CD4-positive, alpha-beta T cell (primary cell): Measurements from ENCODE around the gene POLR3E. TPM values are rescaled to one million over a fixed set of nuclear protein-coding genes. Genes with fewer than 3 reads are reported as not detected.

ENCODE experiments used
- ATAC-seq: fragments of 200-7000 bp; cut with Tn5 transposase; one replicate; pipeline ENCODE4 v1.10.0; 2022; ENCODE audit warnings: mild to moderate bottlenecking; ENCODE audit not compliant: poor library complexity
- CTCF ChIA-PET: fragments of 350-600 bp; sonication (Branson Sonifier 250); formaldehyde crosslinking; loops from one replicate; lab custom pipeline; 2021; ENCODE audit warnings: antibody characterized with exemption, inconsistent platforms; lab: Charles Lee
- POLR2A ChIA-PET: fragments of 350-600 bp; sonication (Branson Sonifier 250); formaldehyde crosslinking; loops from one replicate; lab custom pipeline; 2021; ENCODE audit warnings: antibody characterized with exemption, inconsistent platforms; lab: Charles Lee
- DNase-seq, 14 experiments: peaks; one replicate each; pipeline ENCODE4 v3.0.0-alpha.2; 2013 to 2020; ENCODE audit warnings: mixed read lengths in 2 of 14
- H3K27ac ChIP-seq, 2 donors: one replicate each; pipeline versions ENCODE4 v1.5.1 to v1.7.0; 2013; ENCODE audit warnings: low read length in 2 of 2, low read depth in 1 of 2, mild to moderate bottlenecking in 1 of 2
- H3K27me3 ChIP-seq, 2 experiments: 1 replicate in 1 of 2; 2 replicates in 1 of 2; pipeline versions ENCODE4 v1.6.1 to v1.7.0; 2013; ENCODE audit warnings: low read length in 2 of 2, control low read depth in 1 of 2, mild to moderate bottlenecking in 1 of 2, moderate library complexity in 1 of 2; ENCODE audit not compliant: insufficient read depth in 2 of 2, control insufficient read depth in 1 of 2
- H3K36me3 ChIP-seq: one replicate; pipeline ENCODE4 v1.6.1; 2013; ENCODE audit warnings: low read length, control low read depth; ENCODE audit not compliant: insufficient read depth
- H3K4me1 ChIP-seq: one replicate; pipeline ENCODE4 v1.6.1; 2013; ENCODE audit warnings: low read length, control low read depth; ENCODE audit not compliant: insufficient read depth
- H3K4me3 ChIP-seq: one replicate; pipeline ENCODE4 v1.5.1; 2013; ENCODE audit warnings: mild to moderate bottlenecking, low read length, moderate library complexity
- H3K9me3 ChIP-seq, 2 experiments: 1 replicate in 1 of 2; 2 replicates in 1 of 2; pipeline versions ENCODE4 v1.6.1 to v1.7.0; 2013; ENCODE audit warnings: low read length in 2 of 2, mild to moderate bottlenecking in 2 of 2, control low read depth in 1 of 2, moderate library complexity in 1 of 2; ENCODE audit not compliant: control insufficient read depth in 1 of 2, insufficient read depth in 1 of 2
- H3K27ac Mint-ChIP-seq: one replicate; pipeline ENCODE4 v1.8.0; 2020; ENCODE audit warnings: mixed read lengths
- H3K27me3 Mint-ChIP-seq: one replicate; pipeline ENCODE4 v1.8.0; 2021; ENCODE audit warnings: mixed read lengths
- H3K36me3 Mint-ChIP-seq: one replicate; pipeline ENCODE4 v1.8.0; 2021; ENCODE audit warnings: low read depth, mixed read lengths
- H3K4me1 Mint-ChIP-seq: one replicate; pipeline ENCODE4 v1.8.0; 2021; ENCODE audit warnings: low read depth, mixed read lengths
- H3K4me3 Mint-ChIP-seq: one replicate; pipeline ENCODE4 v1.8.0; 2020; ENCODE audit warnings: mild to moderate bottlenecking, mixed read lengths
- H3K9me3 Mint-ChIP-seq: one replicate; pipeline ENCODE4 v1.8.0; 2020; ENCODE audit warnings: mixed read lengths
- CTCF ChIP-seq: fragments of 200-600 bp; IDR thresholded peaks from one replicate; pipeline ENCODE4 v1.8.0; 2022; ENCODE audit warnings: antibody characterized with exemption, mild to moderate bottlenecking
- intact Hi-C, 2 experiments: fragments of 100-400 bp; cut with DNase I in 1 of 2; cut with micrococcal nuclease in 1 of 2; formaldehyde crosslinking; loops; one replicate each; pipeline versions ENCODE4 v1.15.1 to v1.9.0; 2023 to 2025; cut with DNase I, micrococcal nuclease
- total RNA-seq, 174 experiments: library from RNA in 2 of 174; stranded (reverse) in 2 of 174; gene quantifications; one replicate each; pipeline ENCODE4 v1.2.3 and lab custom pipeline; 2021 to 2026

The POLR3E gene
- total RNA-seq, 2 experiments from 2014 or later = 239 to 242 TPM

- no peaks in the 10 kb centered on the region for H3K27me3 ChIP-seq
- Mint-ChIP-seq H3K27me3 (no peaks in the 10 kb centered on the region), H3K36me3 (peaks cover 89% of the 10 kb centered on the region), H3K4me3 (peak overlapping the region; percentile 2), H3K4me1 (peaks cover 41% of the 10 kb centered on the region), H3K9me3 (no peaks in the 10 kb centered on the region), H3K27ac (peak overlapping the region; percentile 15)
- H3K4me3 ChIP-seq = no peak overlapping the region
- ChIA-PET CTCF (no interaction called here), POLR2A (no interaction called here)
- DNase-seq (no peak), ATAC-seq (no peak)
- H3K4me1 ChIP-seq = peaks cover 24% of the 10 kb centered on the region
- no peaks in the 10 kb centered on the region for H3K9me3 ChIP-seq
- intact Hi-C loops = no loop called here
- H3K27ac ChIP-seq = no peak overlapping the region
- no peak for TF ChIP-seq CTCF
- peaks cover 75% of the 10 kb centered on the region for H3K36me3 ChIP-seq
Observed at GRCh38 chr16:22304411-22304810, 7.2 kb downstream of the POLR3E start.

GRCh38 chr16:22306788-22307187 is 9.6 kb downstream of the POLR3E start:
- POLR2A ChIA-PET = no interaction called here

GRCh38 chr16:22307838-22308237 is 10.6 kb downstream of the POLR3E start:
- H3K4me3 ChIP-seq = no peak overlapping the region
- peaks cover 16% of the 10 kb centered on the region for H3K4me1 Mint-ChIP-seq
- H3K27me3 ChIP-seq = no peaks in the 10 kb centered on the region
- H3K27ac Mint-ChIP-seq = peak overlapping the region; percentile 14
- no peaks in the 10 kb centered on the region for H3K27me3 Mint-ChIP-seq
- no peak for TF ChIP-seq CTCF
- ATAC-seq (no peak), DNase-seq (no peak)
- H3K36me3 ChIP-seq = peaks cover 79% of the 10 kb centered on the region
- intact Hi-C loops = no loop called here
- H3K9me3 ChIP-seq = no peaks in the 10 kb centered on the region
- no peak overlapping the region for H3K4me3 Mint-ChIP-seq
- no peaks in the 10 kb centered on the region for H3K9me3 Mint-ChIP-seq
- peaks cover 4% of the 10 kb centered on the region for H3K4me1 ChIP-seq
- ChIA-PET CTCF (no interaction called here), POLR2A (interaction anchor here (1.6 kb wide), 1 partner anchor 10 kb away, joined by 6 read pairs; the partner anchor contains the start of gene POLR3E)
- H3K36me3 Mint-ChIP-seq = peaks cover 88% of the 10 kb centered on the region
- H3K27ac ChIP-seq = no peak overlapping the region

More at GRCh38 chr16:22306788-22307187, 9.6 kb downstream of the POLR3E start:
- no peak overlapping the region for H3K4me3 ChIP-seq
- H3K27me3 Mint-ChIP-seq = no peaks in the 10 kb centered on the region
- no peak overlapping the region for H3K27ac ChIP-seq
- CTCF ChIA-PET = no interaction called here
- ATAC-seq (no peak), DNase-seq (no peak)
- peaks cover 88% of the 10 kb centered on the region for H3K36me3 Mint-ChIP-seq
- H3K4me1 Mint-ChIP-seq = peaks cover 23% of the 10 kb centered on the region
- no peak overlapping the region for H3K27ac Mint-ChIP-seq
- H3K9me3 Mint-ChIP-seq = no peaks in the 10 kb centered on the region
- no peak overlapping the region for H3K4me3 Mint-ChIP-seq
- TF ChIP-seq CTCF = no peak
- intact Hi-C loops = no loop called here
- H3K9me3 ChIP-seq = no peaks in the 10 kb centered on the region
- H3K4me1 ChIP-seq = peaks cover 7% of the 10 kb centered on the region
- H3K36me3 ChIP-seq = peaks cover 79% of the 10 kb centered on the region
- H3K27me3 ChIP-seq = no peaks in the 10 kb centered on the region
